Right cardiac atrium (tissue), 5 donors: ENCODE data around the gene GJA10. TPM values are rescaled to one million over a fixed set of nuclear protein-coding genes. Genes with fewer than 3 reads are reported as not detected.
"Not testable (repeated sequence)": the region's sequence is repeated elsewhere in the genome, so short reads cannot be mapped to it uniquely, and the experiment has no call there.

Experiments used
- ATAC-seq, 2 donors: fragments of 200-7000 bp; cut with Tn5 transposase; one replicate each; pipeline versions ENCODE4 v1.8.0 to v1.9.1; 2020; ENCODE audit warnings: moderate library complexity in 2 of 2, mild to moderate bottlenecking in 1 of 2
- DNase-seq, 3 donors: peaks; one replicate each; pipeline ENCODE4 v3.0.0-alpha.2; 2020
- H3K27ac ChIP-seq: one replicate; pipeline ENCODE4 v1.5.1; 2013; ENCODE audit warnings: mild to moderate bottlenecking, low read length, control low read depth, moderate library complexity
- H3K27me3 ChIP-seq: one replicate; pipeline ENCODE4 v1.6.1; 2013; ENCODE audit not compliant: control insufficient read depth, insufficient read depth
- H3K4me1 ChIP-seq: one replicate; pipeline ENCODE4 v1.6.1; 2013; ENCODE audit warnings: low read length; ENCODE audit not compliant: control insufficient read depth, insufficient read depth
- H3K4me3 ChIP-seq: one replicate; pipeline ENCODE4 v1.5.1; 2013; ENCODE audit warnings: low read length, control low read depth
- H3K9me3 ChIP-seq: one replicate; pipeline ENCODE4 v1.6.1; 2013; ENCODE audit warnings: low read length; ENCODE audit not compliant: control insufficient read depth
- WGBS: extraction: QIAGEN DNeasy Blood & Tissue Kit; methylation state at CpG from one replicate; pipeline ENCODE4 v1.1.7; 2013; 5-methylcytosine and 5-hydroxymethylcytosine counted together
- intact Hi-C, 4 donors: fragments of 100-400 bp; cut with DNase I; formaldehyde crosslinking; loops; one replicate each; pipeline versions ENCODE4 v1.11.0 to v1.14.0; 2022 to 2023
- polyA plus RNA-seq: library from polyadenylated mRNA; stranded (reverse); fragments of 200-250 nt; gene quantifications from one replicate; pipeline ENCODE4 v1.2.3, GENCODE V29; 2013
- total RNA-seq, 4 donors: library from RNA; stranded (reverse); fragmentation: NEBNext Ultra II Directional; extraction: Animal tissue kit (Norgen Biotek cat#: 25700); gene quantifications; one replicate each; pipeline ENCODE4 v1.2.1, GENCODE V29; 2021
- donor health status: healthy with polysubstance abuse.
- donor health status: DM: no; HTN: yes; CAD: no.
- donor health status: DM: no; HTN: no; CAD: no.
- donor health status: DM: no; HTN: yes; CAD: no; lungs with severe emphysema.
- donor health status: DM: yes; HTN: yes; CAD: no.

Gene GJA10
- total and polyA plus RNA-seq, 5 donors = not detected

DNA sequence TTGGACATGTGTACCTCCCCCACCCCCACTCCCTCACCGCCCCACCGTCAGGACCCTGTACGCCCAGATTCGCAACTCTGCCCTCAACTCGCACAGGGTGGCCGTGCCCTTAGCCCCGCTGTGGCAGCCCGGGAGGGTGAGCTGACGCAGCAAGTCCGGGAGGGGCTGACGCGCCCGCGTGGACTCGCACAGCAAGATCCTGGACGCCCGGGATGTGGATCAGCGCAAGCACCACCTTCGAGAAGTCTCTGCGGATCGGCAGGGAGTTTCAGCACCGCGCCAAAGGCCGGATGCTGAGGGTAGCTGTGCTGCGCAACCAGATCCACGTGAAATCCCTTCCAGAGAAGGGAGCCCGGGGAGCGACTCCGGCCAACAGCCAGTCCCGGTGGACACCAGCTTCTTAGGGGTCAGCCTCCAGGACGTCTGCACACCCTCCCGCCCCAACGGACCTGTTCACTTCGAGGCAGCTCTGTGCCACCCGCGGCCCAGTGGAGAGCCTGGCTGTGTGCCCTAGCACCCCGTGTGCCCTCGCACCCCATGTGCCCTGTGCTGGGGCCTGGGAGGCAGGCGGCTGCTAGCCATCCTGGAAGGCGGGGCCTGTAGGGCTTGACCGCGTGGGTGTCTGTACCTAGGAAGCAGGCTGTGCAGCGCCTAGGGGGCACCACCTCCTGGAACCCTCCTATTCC lies 6.7 kb upstream of the GJA10 start:
- Histone ChIP-seq H3K4me3 (no peak overlapping the region), H3K27ac (no peak overlapping the region), H3K9me3 (no peaks in the 10 kb centered on the region), H3K4me1 (no peaks in the 10 kb centered on the region), H3K27me3 (no peaks in the 10 kb centered on the region)
- DNase-seq (no peak), ATAC-seq (peak in 1 of 2 donors; percentile 54)
- intact Hi-C loops = no loop called here
- 19% methylated on average over 43 of the region's 43 CpGs for WGBS

DNA sequence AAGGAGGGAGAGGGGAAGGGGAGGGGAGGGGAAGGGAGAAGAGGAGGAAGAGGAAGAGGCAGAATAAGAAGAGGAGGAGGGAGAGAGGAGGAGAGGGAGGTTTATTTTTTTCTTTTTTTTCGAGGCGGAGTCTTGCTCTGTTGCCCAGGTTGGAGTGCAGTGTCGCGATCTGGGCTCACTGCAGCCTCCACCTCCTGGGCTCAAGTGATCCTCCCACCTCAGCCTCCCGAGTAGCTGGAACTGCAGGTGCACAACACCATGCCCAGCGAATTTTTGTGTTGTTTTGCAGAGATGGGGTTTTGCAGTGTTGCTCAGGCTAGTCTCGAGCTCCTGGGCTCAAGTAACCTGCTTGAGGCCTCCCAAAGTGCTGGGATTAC lies 6.1 kb upstream of the GJA10 start:
- Histone ChIP-seq H3K27me3 (no peaks in the 10 kb centered on the region), H3K4me1 (no peaks in the 10 kb centered on the region), H3K4me3 (no peak overlapping the region), H3K9me3 (no peaks in the 10 kb centered on the region), H3K27ac (no peak overlapping the region)
- intact Hi-C loops = no loop called here
- ATAC-seq (no peak), DNase-seq (no peak)
- WGBS = 83% methylated on average over 7 of the region's 7 CpGs

DNA sequence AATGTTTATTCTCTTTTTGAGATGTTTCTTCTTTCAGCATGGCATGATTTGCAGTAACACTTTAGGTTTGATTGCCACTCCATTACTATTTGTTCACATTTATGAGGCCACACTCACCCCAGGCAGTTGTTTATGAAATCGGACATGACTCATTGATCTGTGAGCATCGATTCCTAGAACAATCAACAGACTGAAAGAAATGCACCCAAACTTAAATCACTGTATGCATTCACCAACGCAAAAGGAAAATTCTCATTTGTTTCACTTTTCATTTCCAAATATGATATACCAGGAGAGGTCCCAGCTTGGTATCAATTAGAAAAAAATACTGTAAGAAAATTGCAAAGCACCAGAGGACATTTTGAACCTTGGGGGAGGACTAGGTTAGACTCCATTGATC lies 5.4 kb upstream of the GJA10 start:
- intact Hi-C loops = no loop called here
- Histone ChIP-seq H3K4me1 (no peaks in the 10 kb centered on the region), H3K27me3 (no peaks in the 10 kb centered on the region), H3K9me3 (no peaks in the 10 kb centered on the region), H3K4me3 (no peak overlapping the region), H3K27ac (no peak overlapping the region)
- no peak for DNase-seq
- ATAC-seq = no peak
- 83% methylated on average over 3 of the region's 3 CpGs for WGBS

DNA sequence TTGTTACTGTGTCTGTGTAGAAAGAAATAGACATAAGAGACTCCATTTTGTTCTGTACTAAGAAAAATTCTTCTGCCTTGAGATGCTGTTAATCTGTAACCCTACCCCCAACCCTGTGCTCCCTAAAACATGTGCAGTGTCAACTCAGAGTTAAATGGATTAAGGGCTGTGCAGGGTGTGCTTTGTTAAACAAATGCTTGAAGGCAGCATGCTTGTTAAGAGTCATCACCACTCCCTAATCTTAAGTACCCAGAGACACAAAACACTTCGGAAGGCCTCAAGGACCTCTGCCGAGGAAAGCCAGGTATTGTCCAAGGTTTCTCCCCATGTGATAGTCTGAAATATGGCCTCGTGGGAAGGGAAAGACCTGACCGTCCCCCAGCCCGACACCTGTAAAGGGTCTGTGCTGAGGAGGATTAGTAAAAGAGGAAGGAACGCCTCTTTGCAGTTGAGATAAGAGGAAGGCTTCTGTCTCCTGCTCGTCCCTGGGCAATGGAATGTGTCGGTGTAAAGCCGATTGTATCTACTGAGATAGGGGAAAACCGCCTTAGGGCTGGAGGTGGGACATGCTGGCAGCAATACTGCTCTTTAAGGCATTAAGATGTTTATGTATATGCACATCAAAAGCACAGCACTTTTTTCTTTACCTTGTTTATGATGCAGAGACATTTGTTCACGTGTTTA lies 3.3 kb upstream of the GJA10 start:
- H3K4me1 ChIP-seq, intact Hi-C loops, H3K4me3 ChIP-seq, H3K9me3 ChIP-seq, H3K27me3 ChIP-seq, H3K27ac ChIP-seq, DNase-seq, ATAC-seq: not testable (repeated sequence)
- 5% methylated on average over 10 of the region's 11 CpGs for WGBS

GRCh38 chr6:89892577-89892976 lies 1.7 kb upstream of the GJA10 start:
- ATAC-seq, H3K4me1 ChIP-seq, DNase-seq, H3K27ac ChIP-seq, H3K4me3 ChIP-seq, H3K9me3 ChIP-seq, H3K27me3 ChIP-seq, intact Hi-C loops: not testable (repeated sequence)
- 80% methylated on average over 8 of the region's 8 CpGs for WGBS

GRCh38 chr6:89895276-89895874 lies 1.1 kb downstream of the GJA10 start:
- DNase-seq = no peak
- peak; percentile 43 to 51 for ATAC-seq
- WGBS = 36% methylated on average over 8 of the region's 8 CpGs

DNA sequence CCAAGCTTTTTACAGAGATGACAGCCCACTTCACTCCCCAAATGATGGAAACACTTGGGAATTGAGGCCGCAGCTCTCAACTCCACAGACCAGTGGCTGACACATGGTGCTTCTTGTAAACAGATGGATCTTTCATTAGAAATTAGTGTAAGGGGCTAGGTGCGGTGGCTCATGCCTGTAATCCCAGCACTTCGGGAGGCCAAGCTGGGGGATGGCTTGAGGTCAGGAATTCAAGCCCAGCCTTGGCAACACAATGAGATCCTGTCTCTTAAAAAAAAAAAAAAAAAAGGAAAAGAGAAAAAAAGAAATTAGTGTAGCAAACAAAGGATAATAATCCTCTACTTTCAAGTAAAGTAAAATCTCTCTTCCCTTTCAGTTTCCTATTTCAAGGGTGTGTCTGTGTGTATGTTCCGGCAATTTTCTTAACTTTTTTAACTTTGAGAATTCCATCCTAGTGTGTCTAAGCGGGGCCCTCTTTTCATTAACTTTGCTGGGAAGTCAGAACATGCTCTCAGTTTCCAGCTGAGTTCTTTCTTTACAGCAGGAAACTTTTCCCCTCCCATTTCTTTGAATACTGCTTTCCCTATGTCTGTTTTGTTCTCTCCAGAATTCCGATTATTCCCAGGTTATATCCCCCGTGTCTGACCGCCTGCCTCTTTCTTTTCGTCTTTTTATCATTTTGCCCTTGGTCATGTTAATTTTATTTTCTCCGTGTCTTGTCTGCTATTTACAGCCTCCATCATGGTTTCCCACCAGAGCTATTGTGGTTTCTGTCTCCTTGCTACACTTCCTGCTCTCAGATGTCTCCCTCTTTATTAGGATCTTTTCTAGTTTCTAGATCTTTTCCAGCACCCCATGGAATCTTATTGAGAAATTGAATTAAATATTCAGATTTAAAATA lies 16.0 kb downstream of the GJA10 start:
- H3K4me3 ChIP-seq, H3K27ac ChIP-seq, H3K27me3 ChIP-seq, DNase-seq, ATAC-seq, H3K9me3 ChIP-seq, H3K4me1 ChIP-seq, intact Hi-C loops: not testable (repeated sequence)
- WGBS = 66% methylated on average over 10 of the region's 10 CpGs

More at GRCh38 chr6:89895276-89895874, 1.1 kb downstream of the GJA10 start:
- no peaks in the 10 kb centered on the region for H3K4me1 ChIP-seq
- H3K4me3 ChIP-seq = no peak overlapping the region
- H3K27me3 ChIP-seq = no peaks in the 10 kb centered on the region
- H3K9me3 ChIP-seq = no peaks in the 10 kb centered on the region
- no peak overlapping the region for H3K27ac ChIP-seq
- intact Hi-C loops = no loop called here

DNA sequence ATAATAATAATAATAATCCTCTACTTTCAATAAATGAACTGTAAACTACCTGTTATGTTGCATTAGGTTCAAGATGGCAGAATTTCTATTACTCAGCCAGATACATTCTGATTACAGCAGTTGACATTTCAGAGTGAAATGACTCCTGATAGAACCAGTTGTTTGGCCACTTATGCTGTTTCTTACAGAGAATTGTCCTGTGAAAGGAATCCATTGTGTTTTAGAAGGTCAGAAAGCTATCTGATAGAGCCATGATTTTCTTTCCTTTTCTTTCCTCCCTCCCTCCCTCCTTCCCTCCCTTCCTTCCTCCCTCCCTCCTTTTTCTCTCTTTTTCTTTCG lies 16.6 kb downstream of the GJA10 start:
- WGBS = 45% methylated on average over 1 of the region's 1 CpG
- no peak for ATAC-seq

GRCh38 chr6:89916136-89916920 lies 22.1 kb downstream of the GJA10 start:
- no peaks in the 10 kb centered on the region for H3K9me3 ChIP-seq
- intact Hi-C loops = no loop called here
- no peaks in the 10 kb centered on the region for H3K4me1 ChIP-seq
- 82% methylated on average over 3 of the region's 3 CpGs for WGBS
- no peaks in the 10 kb centered on the region for H3K27me3 ChIP-seq
- H3K4me3 ChIP-seq = no peak overlapping the region
- ATAC-seq (no peak), DNase-seq (no peak)
- H3K27ac ChIP-seq = no peak overlapping the region

More for the DNA sequence above, 16.6 kb downstream of the GJA10 start:
- Histone ChIP-seq H3K27me3 (no peaks in the 10 kb centered on the region), H3K4me1 (no peaks in the 10 kb centered on the region), H3K4me3 (no peak overlapping the region), H3K27ac (no peak overlapping the region), H3K9me3 (no peaks in the 10 kb centered on the region)
- intact Hi-C loops = no loop called here
- no peak for DNase-seq

DNA sequence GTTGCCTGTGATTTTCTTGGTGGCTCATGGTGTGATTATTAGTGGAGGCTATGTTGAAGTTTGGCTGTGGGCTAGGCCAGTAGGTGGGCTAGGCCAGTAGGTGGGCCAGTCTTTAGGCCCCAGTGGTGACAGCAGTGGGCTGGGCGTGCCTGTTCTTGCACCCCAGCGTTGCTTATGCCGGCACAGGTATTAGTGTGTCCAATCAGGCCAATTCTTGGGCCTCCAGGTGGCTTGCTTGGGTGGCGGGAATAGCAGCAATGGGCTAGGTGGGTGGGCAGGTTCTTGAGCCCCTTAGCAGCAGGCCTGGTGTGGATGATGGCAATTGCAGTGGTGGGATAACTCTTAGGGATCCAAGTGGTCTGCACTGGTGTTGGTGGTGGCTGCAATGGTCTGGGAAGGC lies 22.9 kb downstream of the GJA10 start:
- Histone ChIP-seq H3K4me3 (no peak overlapping the region), H3K27ac (no peak overlapping the region), H3K27me3 (no peaks in the 10 kb centered on the region), H3K9me3 (no peaks in the 10 kb centered on the region), H3K4me1 (no peaks in the 10 kb centered on the region)
- no peak for ATAC-seq
- 93% methylated on average over 4 of the region's 4 CpGs for WGBS
- intact Hi-C loops = no loop called here
- DNase-seq = no peak
